H1 (cell line): ENCODE results near the gene PRRT2. TPM values are rescaled to one million over a fixed set of nuclear protein-coding genes. Genes with fewer than 3 reads are reported as not detected.

Experiments
- CBX8 ChIP-seq: fragments of 300-800, 300-1000 bp; sonication (generic); IDR thresholded peaks from 2 replicates; pipeline ENCODE4 v1.7.1; 2016; ENCODE audit warnings: low read depth, low read length, borderline replicate concordance
- EGR1 ChIP-seq: IDR thresholded peaks from 2 replicates; pipeline ENCODE4 v1.6.1; 2011; ENCODE audit warnings: low read depth, low read length, borderline replicate concordance
- JUN ChIP-seq: IDR thresholded peaks from 2 replicates; pipeline ENCODE4 v1.6.1; 2011; ENCODE audit warnings: low read depth, mild to moderate bottlenecking, improper control_type of control experiment, low read length
- JUND ChIP-seq: IDR thresholded peaks from 2 replicates; pipeline ENCODE4 v1.6.1; 2011; ENCODE audit warnings: mild to moderate bottlenecking, improper control_type of control experiment, low read length
- NRF1 ChIP-seq: IDR thresholded peaks from 2 replicates; pipeline ENCODE4 v1.6.1; 2011; ENCODE audit warnings: mild to moderate bottlenecking, low read depth, low read length, improper control_type of control experiment
- polyA plus RNA-seq, 7 experiments: library from polyadenylated mRNA; depleted of rRNA in 3 of 7; stranded (reverse) in 5 of 7; unstranded in 2 of 7; fragments of >200 nt in 5 of 7; fragments of 200-250 nt in 2 of 7; gene quantifications; 1 replicate in 5 of 7; 2 replicates in 1 of 7; 4 replicates in 1 of 7; pipeline versions ENCODE4 v1.2.1 to v1.2.3, GENCODE V29; 2011 to 2013; ENCODE audit warnings: missing spikeins in 2 of 7, mixed read lengths in 2 of 7
- total RNA-seq: library from RNA; stranded (reverse); fragmentation: NEBNext Ultra II Directional; extraction: Animal tissue kit (Norgen Biotek cat#: 25700); gene quantifications from 2 replicates; pipeline ENCODE4 v1.2.1, GENCODE V29; 2021
- TF ChIP-seq, protein P1 (sequence below): IDR thresholded peaks from 2 replicates; pipeline ENCODE4 v1.6.1; 2011; ENCODE audit warnings: low read depth, mild to moderate bottlenecking, low read length; ENCODE audit not compliant: insufficient read depth

The PRRT2 gene
- total and polyA plus RNA-seq, 2 of the 8 experiments (the other 6 are each of a cell fraction or from before 2014, with no cell fraction given), result 12.8 to 32.6 TPM

DNA sequence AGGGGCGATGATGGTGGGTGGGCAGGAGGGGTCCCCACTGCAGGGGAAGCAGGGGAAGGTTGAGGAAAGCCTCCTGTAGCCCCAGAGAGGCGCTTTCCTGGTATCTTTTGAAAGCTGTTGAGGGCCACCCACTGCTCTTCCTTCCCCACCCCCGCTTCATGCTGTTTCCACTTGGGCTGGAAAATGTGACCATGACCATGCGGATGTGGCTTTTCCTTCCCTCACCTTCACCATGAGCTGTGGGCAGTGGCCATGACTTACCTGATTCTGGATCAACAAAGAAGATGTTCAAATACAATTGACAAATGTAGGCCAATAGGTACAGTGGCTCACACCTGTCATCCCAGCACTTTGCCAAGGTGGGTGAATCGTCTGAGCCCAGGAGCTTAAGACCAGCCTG is 22.1 kb downstream of the PRRT2 start (continued):
- no peak for TF ChIP-seq JUND
- no peak for TF ChIP-seq NRF1
- TF ChIP-seq CBX8, result no peak
- TF ChIP-seq EGR1, result no peak
- TF ChIP-seq JUN, result no peak
- TF ChIP-seq, protein P1, sequence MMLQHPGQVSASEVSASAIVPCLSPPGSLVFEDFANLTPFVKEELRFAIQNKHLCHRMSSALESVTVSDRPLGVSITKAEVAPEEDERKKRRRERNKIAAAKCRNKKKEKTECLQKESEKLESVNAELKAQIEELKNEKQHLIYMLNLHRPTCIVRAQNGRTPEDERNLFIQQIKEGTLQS, result no peak
- TF ChIP-seq, all 59 proteins: peak for 0
